ENCODE results near the gene HTRA2. TPM values are rescaled to one million over a fixed set of nuclear protein-coding genes. Genes with fewer than 3 reads are reported as not detected.

HTRA2 gene
- total RNA-seq, 4 donors from 2014 or later: 25.0 to 37.6 (median 29.1) TPM

- no peak overlapping the region for H3K4me3 ChIP-seq
- no peak overlapping the region for H3K27ac ChIP-seq
- WGBS, 2 donors (ENCODE audit: low coverage in 1 of 2): 66% methylated on average over 7 of the region's 7 CpGs
- H3K9me3 ChIP-seq: no peaks in the 10 kb centered on the region
- H3K27me3 ChIP-seq: peaks cover 47% of the 10 kb centered on the region
- ATAC-seq: no peak
- no peaks in the 10 kb centered on the region for H3K4me1 ChIP-seq
- TF ChIP-seq CTCF (IDR thresholded peaks at IDR 0.05): no peak
- no peak for TF ChIP-seq EP300 (IDR thresholded peaks at IDR 0.05)
- TF ChIP-seq POLR2A (IDR thresholded peaks at IDR 0.05): no peak
- TF ChIP-seq POLR2AphosphoS5 (IDR thresholded peaks at IDR 0.05): no peak
- no peaks in the 10 kb centered on the region for H3K36me3 ChIP-seq
Observed at GRCh38 chr2:74566076-74566753, 36.5 kb downstream of the HTRA2 start.

GRCh38 chr2:74566754-74567085 lies 37.0 kb downstream of the HTRA2 start:
- no peak for ATAC-seq
- H3K4me3 ChIP-seq: no peak overlapping the region
- H3K4me1 ChIP-seq: no peaks in the 10 kb centered on the region
- TF ChIP-seq POLR2AphosphoS5 (IDR thresholded peaks at IDR 0.05): no peak
- no peak for TF ChIP-seq POLR2A (IDR thresholded peaks at IDR 0.05)
- no peak for TF ChIP-seq EP300 (IDR thresholded peaks at IDR 0.05)
- TF ChIP-seq CTCF (IDR thresholded peaks at IDR 0.05): no peak
- no peaks in the 10 kb centered on the region for H3K36me3 ChIP-seq
- no peak overlapping the region for H3K27ac ChIP-seq
- no peaks in the 10 kb centered on the region for H3K9me3 ChIP-seq
- peaks cover 42% of the 10 kb centered on the region for H3K27me3 ChIP-seq

GRCh38 chr2:74567881-74568280 lies 38.1 kb downstream of the HTRA2 start:
- Histone ChIP-seq H3K4me1 (no peaks in the 10 kb centered on the region), H3K9me3 (no peaks in the 10 kb centered on the region), H3K27me3 (peaks cover 30% of the 10 kb centered on the region), H3K36me3 (no peaks in the 10 kb centered on the region), H3K27ac (no peak overlapping the region), H3K4me3 (no peak overlapping the region)
- no peak for ATAC-seq
- 80 to 86% methylated on average over 4 to 5 of the region's 5 CpGs for WGBS, 2 donors (ENCODE audit: low coverage in 1 of 2)
- TF ChIP-seq CTCF (IDR thresholded peaks at IDR 0.05) (no peak), POLR2A (IDR thresholded peaks at IDR 0.05) (no peak), POLR2AphosphoS5 (IDR thresholded peaks at IDR 0.05) (no peak), EP300 (IDR thresholded peaks at IDR 0.05) (no peak)

- H3K4me3 ChIP-seq: no peak overlapping the region
- H3K27ac ChIP-seq: no peak overlapping the region
- H3K27me3 ChIP-seq: peaks cover 33% of the 10 kb centered on the region
- ATAC-seq: no peak
- 73 to 100% methylated on average over 1 of the region's 1 CpG for WGBS, 2 donors (ENCODE audit: low coverage in 1 of 2)
- no peaks in the 10 kb centered on the region for H3K36me3 ChIP-seq
- no peaks in the 10 kb centered on the region for H3K9me3 ChIP-seq
- H3K4me1 ChIP-seq: no peaks in the 10 kb centered on the region
- TF ChIP-seq POLR2AphosphoS5 (IDR thresholded peaks at IDR 0.05): no peak
- no peak for TF ChIP-seq CTCF (IDR thresholded peaks at IDR 0.05)
- TF ChIP-seq POLR2A (IDR thresholded peaks at IDR 0.05): no peak
- no peak for TF ChIP-seq EP300 (IDR thresholded peaks at IDR 0.05)
Observed at GRCh38 chr2:74569686-74570085, 40.0 kb downstream of the HTRA2 start.

- no peak for ATAC-seq
- TF ChIP-seq EP300 (IDR thresholded peaks at IDR 0.05): no peak
- no peak for TF ChIP-seq POLR2A (IDR thresholded peaks at IDR 0.05)
- TF ChIP-seq POLR2AphosphoS5 (IDR thresholded peaks at IDR 0.05): no peak
- no peak for TF ChIP-seq CTCF (IDR thresholded peaks at IDR 0.05)
- Histone ChIP-seq H3K27ac (no peak overlapping the region), H3K9me3 (no peaks in the 10 kb centered on the region), H3K36me3 (no peaks in the 10 kb centered on the region), H3K27me3 (peaks cover 25% of the 10 kb centered on the region), H3K4me3 (no peak overlapping the region), H3K4me1 (no peaks in the 10 kb centered on the region)
- 69 to 88% methylated on average over 1 of the region's 1 CpG for WGBS, 2 donors (ENCODE audit: low coverage in 1 of 2)
Observed at GRCh38 chr2:74571058-74571457, 41.3 kb downstream of the HTRA2 start.
